NCI-H2196 treated with DMSO at 0.1 percent for 48 hours (cell line): ENCODE measurements around the gene RARA.
"Not testable (repeated sequence)": the region's sequence is repeated elsewhere in the genome, so short reads cannot be mapped to it uniquely, and the experiment has no call there.

ENCODE experiments used
- DNase-seq: peaks from one replicate; lab custom pipeline; 2025; ENCODE audit not compliant: unreplicated experiment; lab: John Stamatoyannopoulos, UW

Gene RARA

DNA sequence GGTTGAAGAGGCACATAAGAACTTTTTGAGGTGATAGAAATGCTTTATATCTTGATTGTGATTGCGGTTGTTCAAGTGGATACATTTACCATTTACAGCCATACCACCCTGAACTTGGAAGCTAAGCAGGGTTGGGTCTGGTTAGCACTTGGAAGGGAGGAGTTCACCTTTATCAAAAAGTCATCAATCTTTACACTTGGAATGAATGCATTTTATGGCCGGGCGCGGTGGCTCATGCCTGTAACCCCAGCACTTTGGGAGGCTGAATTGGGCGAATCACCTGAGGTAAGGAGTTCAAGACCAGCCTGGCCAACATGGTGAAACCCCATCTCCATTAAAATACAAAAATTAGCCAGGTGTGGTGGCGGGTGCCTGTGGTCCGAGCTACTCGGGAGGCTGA is 65.0 kb downstream of the RARA start:
- DNase-seq: no peak

- DNase-seq: no peak
Observed at GRCh38 chr17:40374821-40375498, 66.0 kb downstream of the RARA start.

DNA sequence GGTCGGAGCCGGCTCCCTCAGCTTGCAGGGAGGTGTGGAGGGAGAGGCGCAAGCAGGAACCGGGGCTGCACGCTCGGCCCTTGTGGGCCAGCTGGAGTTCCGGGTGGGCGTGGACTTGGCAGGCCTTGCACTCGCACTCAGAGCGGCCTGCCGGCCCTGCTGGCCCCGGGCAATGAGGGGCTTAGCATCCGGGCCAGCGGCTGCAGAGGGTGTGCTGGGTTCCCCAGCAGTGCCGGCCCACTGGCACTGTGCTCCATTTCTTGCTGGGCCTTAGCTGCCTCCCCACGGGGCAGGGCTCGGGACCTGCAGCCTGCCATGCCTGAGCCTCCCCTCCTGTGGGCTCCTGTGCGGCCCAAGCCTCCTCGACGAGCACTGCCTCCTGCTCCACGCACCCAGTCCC is 66.8 kb downstream of the RARA start:
- DNase-seq: not testable (repeated sequence)

DNA sequence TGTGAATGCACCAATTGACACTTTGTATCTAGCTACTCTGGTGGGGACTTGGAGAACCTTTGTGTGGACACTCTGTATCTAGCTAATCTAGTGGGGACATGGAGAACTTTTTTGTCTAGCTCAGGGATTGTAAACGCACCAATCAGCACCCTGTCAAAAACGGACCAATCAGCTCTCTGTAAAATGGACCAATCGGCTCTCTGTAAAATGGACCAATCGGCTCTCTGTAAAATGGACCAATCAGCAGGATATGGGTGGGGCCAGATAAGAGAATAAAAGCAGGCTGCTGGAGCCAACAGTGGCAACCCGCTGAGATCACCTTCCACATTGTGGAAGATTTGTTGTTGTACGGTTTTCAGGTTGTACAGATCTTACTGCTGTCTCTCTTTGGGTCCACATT is 67.6 kb downstream of the RARA start:
- DNase-seq: not testable (repeated sequence)

DNA sequence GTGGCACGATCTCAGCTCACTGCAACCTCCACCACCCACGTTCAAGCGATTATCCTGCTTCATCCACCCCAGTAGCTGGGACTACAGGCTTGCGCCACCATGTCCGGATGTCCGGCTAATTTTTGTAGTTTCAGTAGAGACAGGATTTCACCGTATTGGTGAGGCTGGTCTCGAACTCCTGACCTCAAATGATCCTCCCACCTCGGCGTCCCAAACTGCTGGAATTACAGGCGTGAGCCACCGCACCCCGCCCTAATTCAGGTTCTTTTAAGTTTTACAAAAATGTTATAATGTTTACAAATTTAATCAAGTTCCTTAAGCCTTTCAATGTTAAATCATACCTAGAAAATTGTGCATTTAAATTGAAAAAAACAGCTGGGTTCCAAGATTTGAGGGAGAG is 68.9 kb downstream of the RARA start:
- DNase-seq: no peak

GRCh38 chr17:40378966-40379365 is 70.0 kb downstream of the RARA start:
- no peak for DNase-seq

DNA sequence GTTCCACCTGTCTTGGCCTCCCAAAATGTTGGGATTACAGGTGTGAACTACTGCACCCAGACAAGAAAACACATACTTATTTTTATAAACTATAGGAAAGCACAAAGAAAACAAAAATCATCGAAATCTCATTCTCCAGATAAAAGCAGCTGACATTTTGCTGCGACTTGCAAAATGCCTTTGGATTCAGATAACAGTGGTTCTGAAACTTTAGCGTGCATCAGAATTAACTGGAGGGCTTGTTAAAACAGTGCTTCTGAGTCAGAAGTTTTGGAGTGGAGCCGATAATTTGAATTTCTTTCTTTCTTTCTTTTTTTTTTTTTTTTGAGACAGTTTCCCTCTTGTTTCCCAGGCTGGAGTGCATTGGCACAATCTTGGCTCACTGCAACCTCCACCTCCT is 73.3 kb downstream of the RARA start:
- no peak for DNase-seq

- not testable (repeated sequence) for DNase-seq
Observed at GRCh38 chr17:40386555-40386954, 77.6 kb downstream of the RARA start.

DNA sequence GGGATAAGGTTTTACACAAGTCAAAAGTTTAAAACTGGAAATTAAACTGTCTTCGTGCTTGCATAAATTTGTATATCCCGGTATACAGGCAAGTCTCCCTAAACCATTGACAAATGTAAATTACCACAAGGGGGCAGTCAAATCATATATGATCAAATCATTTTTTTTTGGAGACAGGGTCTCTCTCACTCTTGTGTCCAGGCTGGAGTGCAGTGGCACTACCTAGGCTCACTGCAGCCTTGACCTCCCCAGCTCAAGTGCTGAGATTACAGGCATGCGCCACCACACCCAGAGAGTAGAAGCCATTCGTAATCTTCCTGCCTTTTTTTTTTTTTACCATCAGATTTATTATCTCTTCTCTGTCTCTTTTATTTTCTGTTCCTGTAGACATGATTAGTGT is 90.2 kb downstream of the RARA start:
- no peak for DNase-seq

DNA sequence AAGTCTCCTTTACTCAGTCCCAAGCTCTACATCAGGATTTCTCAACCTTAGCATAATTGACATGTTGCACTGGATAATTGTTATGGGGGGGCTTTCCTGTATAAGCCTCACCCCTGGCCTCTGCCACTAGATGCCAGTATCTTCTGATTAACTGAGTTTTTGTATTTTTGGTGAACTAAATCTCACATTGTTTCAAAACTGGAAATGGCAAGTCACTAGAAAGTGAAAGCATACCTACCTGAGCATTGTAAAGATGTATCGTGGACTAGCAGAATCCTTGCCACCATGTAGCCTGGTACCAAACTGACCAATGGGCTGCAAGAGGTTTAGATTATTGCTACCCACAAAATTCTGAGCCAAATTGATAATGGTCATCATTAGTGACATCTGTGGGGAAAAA is 93.7 kb downstream of the RARA start:
- no peak for DNase-seq

- DNase-seq: no peak
Observed at GRCh38 chr17:40404003-40404402, 95.0 kb downstream of the RARA start.
